ENCODE measurements around the gene NR2F1-AS1. TPM values are rescaled to one million over a fixed set of nuclear protein-coding genes. Genes with fewer than 3 reads are reported as not detected.

The NR2F1-AS1 gene
- total RNA-seq, 1 experiment from 2014 or later: 1.5 TPM

DNA sequence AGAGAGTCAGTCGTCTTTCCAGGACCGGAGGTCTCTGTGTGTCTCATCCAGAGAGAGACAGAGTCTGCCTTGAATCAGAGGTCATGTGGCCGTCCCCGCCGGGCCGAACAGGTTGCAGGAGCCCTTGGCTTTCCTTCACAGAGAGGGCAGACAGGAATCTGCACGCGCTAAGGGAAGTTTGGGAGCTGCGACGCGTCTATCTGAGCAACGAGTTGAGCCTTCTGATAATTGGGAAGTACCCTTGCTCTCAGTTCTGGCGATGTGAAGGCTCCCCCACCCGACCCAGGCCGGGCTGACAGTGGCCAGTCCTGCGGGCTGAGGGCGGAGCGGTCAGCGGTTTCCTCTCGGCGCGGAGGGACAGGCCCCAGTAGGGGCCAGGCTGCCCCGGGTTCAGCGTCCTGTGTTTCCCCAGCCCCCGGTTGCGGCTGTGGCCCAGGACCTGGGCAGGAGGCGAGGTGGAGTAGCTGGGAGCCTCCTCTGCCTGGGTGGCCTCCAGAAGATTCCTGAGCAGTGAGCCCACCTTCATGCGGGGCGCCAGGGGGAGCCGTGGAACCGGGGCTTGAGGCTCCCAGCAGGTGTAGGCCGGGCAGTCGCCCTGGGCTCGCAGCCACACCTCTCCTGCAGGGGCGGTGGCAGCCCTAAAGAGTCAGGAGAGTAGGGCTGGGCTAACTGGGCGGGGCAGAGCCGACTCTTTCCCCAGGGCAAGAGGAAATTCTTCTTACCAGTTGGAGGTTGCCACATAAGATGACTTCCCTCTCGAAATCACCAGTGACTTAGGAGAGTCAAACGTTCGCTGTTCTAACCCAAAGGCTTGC lies 15.9 kb upstream of the NR2F1-AS1 start:
- ATAC-seq (peak; percentile 82), DNase-seq (ENCODE audit: low spot score) (peak; percentile 81)
- ChIA-PET POLR2A (interaction anchor here (1.4 kb wide), 1 partner anchor 25 kb away, joined by 3 read pairs; no protein-coding TSS in a partner anchor), CTCF (interaction anchor here (0.9 to 5.6 kb wide), 10 partner anchors 9 to 1297 kb away, joined by 3 to 39 read pairs (median 4); partner anchors contain the start of gene NR2F1)
- TF ChIP-seq ZNF423 (CRISPR knock-in tag; IDR thresholded peaks at IDR 0.05): peak; percentile 42; the same call in 1 of the 2 replicates
- TF ChIP-seq, protein P1, sequence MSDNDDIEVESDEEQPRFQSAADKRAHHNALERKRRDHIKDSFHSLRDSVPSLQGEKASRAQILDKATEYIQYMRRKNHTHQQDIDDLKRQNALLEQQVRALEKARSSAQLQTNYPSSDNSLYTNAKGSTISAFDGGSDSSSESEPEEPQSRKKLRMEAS (CRISPR knock-in tag; IDR thresholded peaks at IDR 0.05): peak; percentile 33; the same call in 1 of the 2 replicates
- TF ChIP-seq ZNF232 (CRISPR knock-in tag; IDR thresholded peaks at IDR 0.05): no peak
- peak overlapping the region; percentile 65 for H3K4me3 Mint-ChIP-seq
- no peak overlapping the region for H3K27ac Mint-ChIP-seq
- H3K9me3 Mint-ChIP-seq: no peaks in the 10 kb centered on the region
- H3K27me3 Mint-ChIP-seq (ENCODE audit: low read depth): no peaks in the 10 kb centered on the region
- peaks cover 37% of the 10 kb centered on the region for H3K4me1 Mint-ChIP-seq
- no peaks in the 10 kb centered on the region for H3K36me3 Mint-ChIP-seq

- H3K4me1 Mint-ChIP-seq: peaks cover 31% of the 10 kb centered on the region
- CTCF ChIA-PET: interaction anchor here (0.9 to 5.6 kb wide), 7 partner anchors 8 to 1297 kb away, joined by 3 to 39 read pairs (median 3); partner anchors contain the start of gene NR2F1
- TF ChIP-seq STAT6 (CRISPR knock-in tag; conservative IDR thresholded peaks at IDR 0.05; ENCODE audit: low read depth) (no peak), RELA (CRISPR knock-in tag; IDR thresholded peaks at IDR 0.05; ENCODE audit: borderline replicate concordance) (no peak), TP53 (CRISPR knock-in tag; IDR thresholded peaks at IDR 0.05) (no peak)
- H3K27ac Mint-ChIP-seq: no peak overlapping the region
- peak overlapping the region; percentile 65 for H3K4me3 Mint-ChIP-seq
- H3K9me3 Mint-ChIP-seq: no peaks in the 10 kb centered on the region
- ATAC-seq (no peak), DNase-seq (ENCODE audit: low spot score) (no peak)
- no peaks in the 10 kb centered on the region for H3K27me3 Mint-ChIP-seq (ENCODE audit: low read depth)
- POLR2A ChIA-PET: no interaction called here
- no peaks in the 10 kb centered on the region for H3K36me3 Mint-ChIP-seq
These were observed 15.3 kb upstream of the NR2F1-AS1 start for GRCh38 chr5:93596310-93596675.

- H3K27ac Mint-ChIP-seq: no peak overlapping the region
- peaks cover 30% of the 10 kb centered on the region for H3K4me1 Mint-ChIP-seq
- TF ChIP-seq TCF7 (CRISPR knock-in tag; IDR thresholded peaks at IDR 0.05; ENCODE audit: low read depth) (no peak), ZNF121 (CRISPR knock-in tag; IDR thresholded peaks at IDR 0.05) (no peak), FOXP4 (CRISPR knock-in tag; IDR thresholded peaks at IDR 0.05) (no peak), JAZF1 (CRISPR knock-in tag; IDR thresholded peaks at IDR 0.05) (no peak)
- no peaks in the 10 kb centered on the region for H3K27me3 Mint-ChIP-seq (ENCODE audit: low read depth)
- POLR2A ChIA-PET: no interaction called here
- H3K36me3 Mint-ChIP-seq: no peaks in the 10 kb centered on the region
- no peak for DNase-seq (ENCODE audit: low spot score)
- CTCF ChIA-PET: interaction anchor here (0.9 to 5.6 kb wide), 6 partner anchors 9 to 206 kb away, joined by 3 to 39 read pairs (median 4); partner anchors contain the start of gene NR2F1
- 0 out of 2 replicates have a peak, but pooled peaks have one; percentile 1 for ATAC-seq
- no peaks in the 10 kb centered on the region for H3K9me3 Mint-ChIP-seq
- peak overlapping the region; percentile 65 for H3K4me3 Mint-ChIP-seq
These were observed 14.6 kb upstream of the NR2F1-AS1 start for GRCh38 chr5:93595420-93596147.
